GM12865 (cell line): ENCODE results near the gene NDUFAF4.
A peak's percentile ranks its signal among the peaks of the same experiment; 100 is the strongest.

ENCODE experiments used
- DNase-seq: peaks from one replicate; pipeline ENCODE4 v3.0.0; 2010; ENCODE audit warnings: low read depth
- H3K4me3 ChIP-seq: 2 replicates; pipeline ENCODE4 v1.5.1; 2011; ENCODE audit warnings: mild to moderate bottlenecking, low read depth, low read length, control low read depth
- TF ChIP-seq, protein P1 (sequence below): IDR thresholded peaks from 2 replicates; pipeline ENCODE4 v1.5.1; 2011; ENCODE audit warnings: low read length, control low read depth, low read depth, inconsistent platforms; ENCODE audit not compliant: insufficient read depth; ENCODE audit errors: missing control alignments

The NDUFAF4 gene

DNA sequence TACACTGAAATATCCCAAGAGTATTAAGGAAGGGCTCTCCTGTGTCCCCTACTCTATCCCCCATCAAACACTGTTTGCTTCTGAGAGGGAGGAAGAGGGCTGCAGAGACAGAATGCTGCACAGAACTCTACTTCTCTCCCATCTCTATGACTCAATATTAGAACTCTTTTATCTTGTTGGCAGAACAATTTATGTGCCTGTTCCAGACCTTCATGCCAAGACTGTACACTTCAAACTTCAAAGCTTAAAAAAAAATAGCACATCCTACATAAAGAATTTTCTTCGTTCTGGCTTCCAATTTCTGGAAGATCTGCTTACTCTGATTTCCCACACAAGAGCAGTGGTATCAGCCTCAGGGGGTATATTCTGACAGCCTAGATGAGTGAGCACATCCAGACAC is 40.8 kb downstream of the NDUFAF4 start:
- TF ChIP-seq, protein P1, sequence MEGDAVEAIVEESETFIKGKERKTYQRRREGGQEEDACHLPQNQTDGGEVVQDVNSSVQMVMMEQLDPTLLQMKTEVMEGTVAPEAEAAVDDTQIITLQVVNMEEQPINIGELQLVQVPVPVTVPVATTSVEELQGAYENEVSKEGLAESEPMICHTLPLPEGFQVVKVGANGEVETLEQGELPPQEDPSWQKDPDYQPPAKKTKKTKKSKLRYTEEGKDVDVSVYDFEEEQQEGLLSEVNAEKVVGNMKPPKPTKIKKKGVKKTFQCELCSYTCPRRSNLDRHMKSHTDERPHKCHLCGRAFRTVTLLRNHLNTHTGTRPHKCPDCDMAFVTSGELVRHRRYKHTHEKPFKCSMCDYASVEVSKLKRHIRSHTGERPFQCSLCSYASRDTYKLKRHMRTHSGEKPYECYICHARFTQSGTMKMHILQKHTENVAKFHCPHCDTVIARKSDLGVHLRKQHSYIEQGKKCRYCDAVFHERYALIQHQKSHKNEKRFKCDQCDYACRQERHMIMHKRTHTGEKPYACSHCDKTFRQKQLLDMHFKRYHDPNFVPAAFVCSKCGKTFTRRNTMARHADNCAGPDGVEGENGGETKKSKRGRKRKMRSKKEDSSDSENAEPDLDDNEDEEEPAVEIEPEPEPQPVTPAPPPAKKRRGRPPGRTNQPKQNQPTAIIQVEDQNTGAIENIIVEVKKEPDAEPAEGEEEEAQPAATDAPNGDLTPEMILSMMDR: no peak
- no peak for DNase-seq
- no peak overlapping the region for H3K4me3 ChIP-seq

DNA sequence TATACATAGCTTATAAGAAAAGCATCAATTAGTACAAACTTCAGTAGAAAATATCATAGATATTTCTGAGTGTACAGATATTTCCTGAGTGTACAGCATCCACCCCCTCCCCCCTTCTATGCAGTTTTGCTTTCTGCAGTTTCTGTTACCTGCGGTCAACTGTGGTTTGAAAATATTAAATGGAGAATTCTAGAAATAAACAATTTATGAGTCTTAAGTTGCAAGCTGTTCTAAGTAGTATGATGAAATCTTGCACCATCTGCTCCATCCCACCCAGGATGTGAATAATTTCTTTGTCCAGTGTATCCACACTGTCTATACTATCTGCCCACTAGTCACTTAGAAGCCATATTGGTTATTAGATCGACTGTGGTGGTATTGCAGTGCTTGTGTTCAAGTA is 44.6 kb downstream of the NDUFAF4 start:
- DNase-seq: peak; percentile 40
- TF ChIP-seq, protein P1: no peak
- no peak overlapping the region for H3K4me3 ChIP-seq

DNA sequence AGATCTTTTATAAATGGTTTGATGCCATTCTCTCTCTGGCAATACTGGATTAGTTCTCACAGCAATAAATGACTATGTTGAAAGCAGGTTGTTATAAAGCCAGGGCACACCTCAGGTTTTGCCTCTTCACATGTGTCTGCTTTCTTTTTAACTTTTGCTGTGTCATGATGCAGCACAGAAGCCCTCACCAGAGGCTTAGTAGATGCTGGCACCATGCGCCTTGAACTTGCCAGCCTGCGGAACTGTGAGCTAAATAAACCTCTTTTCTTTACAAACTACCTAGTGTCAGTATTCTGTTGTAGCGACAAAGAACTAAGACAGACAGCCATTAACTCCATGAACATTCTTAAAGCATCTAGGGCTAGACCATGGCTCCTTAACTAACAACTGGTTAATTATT is 45.1 kb downstream of the NDUFAF4 start:
- H3K4me3 ChIP-seq: no peak overlapping the region
- TF ChIP-seq, protein P1: no peak

DNA sequence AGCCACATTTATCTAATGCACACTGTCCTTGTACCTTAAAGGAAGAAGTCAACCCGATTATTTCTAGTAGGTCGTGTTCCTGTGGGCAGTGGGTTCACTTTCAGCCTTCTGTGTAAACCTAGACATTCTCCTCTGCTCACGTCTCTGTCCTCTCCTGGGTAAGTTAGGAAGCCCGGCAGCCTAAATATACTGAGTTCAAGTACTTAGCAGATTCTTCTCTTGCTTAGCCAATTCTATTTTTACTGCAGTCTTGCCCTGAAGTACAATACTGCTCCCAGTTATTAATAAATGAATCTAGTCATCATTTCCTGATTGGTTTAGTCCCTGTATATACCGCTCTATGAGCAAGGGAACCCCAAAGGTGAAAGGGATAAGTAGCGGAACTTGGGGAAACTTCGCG is 45.8 kb downstream of the NDUFAF4 start:
- TF ChIP-seq, protein P1: no peak
- H3K4me3 ChIP-seq: no peak overlapping the region
- DNase-seq: no peak

More for the DNA sequence above, 45.1 kb downstream of the NDUFAF4 start:
- no peak for DNase-seq

DNA sequence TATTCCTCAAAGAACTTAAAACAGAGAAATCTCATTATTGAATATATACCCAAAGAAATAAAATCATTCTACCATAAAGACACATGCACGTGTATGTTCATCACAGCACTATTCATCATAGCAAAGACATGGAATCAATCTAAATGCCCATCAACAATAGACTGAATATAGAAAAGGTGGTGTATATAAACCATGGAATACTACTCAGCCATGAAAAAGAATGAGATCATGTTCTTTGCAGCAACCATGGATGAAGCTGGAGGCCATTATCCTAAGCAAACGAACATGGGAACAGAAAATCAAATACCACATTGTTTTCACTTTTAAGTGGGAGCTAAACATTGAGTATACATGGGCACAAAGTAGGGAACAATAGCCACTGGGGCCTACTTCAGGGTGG is 48.1 kb downstream of the NDUFAF4 start:
- no peak for DNase-seq
- TF ChIP-seq, protein P1: no peak
- H3K4me3 ChIP-seq: no peak overlapping the region

DNA sequence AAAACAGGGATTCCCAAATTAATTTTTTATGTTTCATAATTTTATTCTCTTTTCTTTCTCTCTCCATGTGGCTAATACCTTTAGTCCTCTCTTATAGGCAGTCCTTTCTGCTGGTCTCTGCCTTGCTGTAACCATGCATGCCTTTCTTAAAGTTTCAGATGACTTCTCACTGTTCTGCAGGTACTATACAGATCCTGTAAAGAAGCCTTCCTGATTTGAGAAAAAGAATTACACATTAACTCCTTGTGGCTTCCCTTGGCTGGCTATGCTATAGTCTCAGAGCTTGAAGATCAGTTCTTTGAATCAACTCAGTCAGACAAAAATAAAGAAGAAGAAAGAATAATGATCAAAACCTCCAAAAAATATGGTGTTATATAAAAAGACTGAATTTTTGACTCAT is 53.2 kb downstream of the NDUFAF4 start:
- DNase-seq: no peak
- TF ChIP-seq, protein P1: no peak
- no peak overlapping the region for H3K4me3 ChIP-seq

DNA sequence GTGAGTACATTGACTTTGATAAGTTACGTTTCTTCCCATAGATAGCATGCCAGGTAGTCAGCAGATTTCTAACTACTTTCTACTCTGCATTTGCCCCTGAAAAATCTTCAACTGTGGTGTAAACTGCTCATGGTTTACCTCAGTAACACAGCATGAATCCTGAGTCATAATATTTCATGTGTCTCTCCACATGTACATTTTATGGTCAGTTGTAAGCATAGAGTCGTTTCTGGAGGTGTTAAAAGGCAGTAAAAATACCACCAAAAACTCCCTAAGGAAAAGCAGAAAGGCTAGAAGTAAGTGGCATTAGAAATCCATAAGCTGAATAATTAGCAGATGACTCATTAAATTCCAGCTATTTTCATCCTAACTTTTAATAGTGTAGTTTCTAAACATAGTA is 56.3 kb downstream of the NDUFAF4 start:
- H3K4me3 ChIP-seq: no peak overlapping the region
- no peak for DNase-seq
- TF ChIP-seq, protein P1: no peak
